H1 (cell line): ENCODE data around the gene RING1. TPM values are rescaled to one million over a fixed set of nuclear protein-coding genes. Genes with fewer than 3 reads are reported as not detected.
A peak's percentile ranks its signal among the peaks of the same experiment; 100 is the strongest.

Experiments
- CTCF ChIA-PET: fragments of 300-600 bp; sonication (Branson Sonifier 250); formaldehyde crosslinking; loops from one replicate; lab custom pipeline; 2021; ENCODE audit not compliant: partially characterized antibody; lab: Charles Lee
- POLR2A ChIA-PET: fragments of 300-600 bp; sonication (Branson Sonifier 250); formaldehyde crosslinking; loops from one replicate; lab custom pipeline; 2021; ENCODE audit warnings: inconsistent platforms; ENCODE audit not compliant: partially characterized antibody; lab: Charles Lee
- DNase-seq, 2 experiments: peaks; one replicate each; pipeline versions ENCODE4 v3.0.0 to v3.0.0-alpha.2; 2010 to 2022; ENCODE audit warnings: low spot score in 2 of 2, low read depth in 1 of 2, mixed read lengths in 1 of 2
- FAIRE-seq: peaks from 2 replicates; lab custom pipeline; 2011; peaks lifted over from hg19 to GRCh38; lab: Jason Lieb, UNC
- H2AFZ ChIP-seq: 2 replicates; pipeline ENCODE4 v1.8.1; 2012; ENCODE audit warnings: low read length, inconsistent platforms
- H2AK5ac ChIP-seq: 2 replicates; pipeline ENCODE4 v1.6.1; 2013; ENCODE audit warnings: low read depth, low read length
- H2BK120ac ChIP-seq: replicated peaks from 2 replicates; pipeline ENCODE3; 2013; ENCODE audit warnings: low read depth, low read length, inconsistent platforms
- H2BK12ac ChIP-seq: 2 replicates; pipeline ENCODE4 v1.6.1; 2013; ENCODE audit warnings: low read depth, low read length
- H2BK15ac ChIP-seq: 2 replicates; pipeline ENCODE4 v1.6.1; 2013; ENCODE audit warnings: low read length
- H2BK20ac ChIP-seq: 2 replicates; pipeline ENCODE4 v1.6.1; 2013; ENCODE audit warnings: low read length
- H2BK5ac ChIP-seq: 2 replicates; pipeline ENCODE4 v1.6.1; 2013; ENCODE audit warnings: low read depth, low read length
- H3K14ac ChIP-seq: 2 replicates; pipeline ENCODE4 v1.6.1; 2013; ENCODE audit warnings: inconsistent platforms; ENCODE audit not compliant: insufficient read length
- H3K18ac ChIP-seq: 2 replicates; pipeline ENCODE4 v1.6.1; 2013; ENCODE audit warnings: low read length; ENCODE audit errors: extremely low read depth
- H3K23ac ChIP-seq: 2 replicates; pipeline ENCODE4 v1.6.1; 2013; ENCODE audit warnings: inconsistent platforms; ENCODE audit not compliant: insufficient read length
- H3K23me2 ChIP-seq: 2 replicates; pipeline ENCODE4 v1.6.1; 2013; ENCODE audit warnings: low read depth, low read length
- H3K27ac ChIP-seq: 2 replicates; pipeline ENCODE4 v1.6.1; 2011; ENCODE audit warnings: low read depth, low read length, inconsistent platforms
- H3K27me3 ChIP-seq, 4 experiments: replicated peaks in 1 of 4; 1 replicate in 1 of 4; 2 replicates in 3 of 4; pipeline versions ENCODE4 v1.6.1 to v1.8.1; 2011 to 2013; ENCODE audit warnings: low read length in 3 of 4, mild to moderate bottlenecking in 3 of 4, inconsistent platforms in 2 of 4, mixed read lengths in 2 of 4, moderate library complexity in 1 of 4; ENCODE audit not compliant: control insufficient read depth in 3 of 4, insufficient read depth in 3 of 4; ENCODE audit errors: extremely low read depth in 1 of 4
- H3K36me3 ChIP-seq, 4 experiments: 2 replicates each; pipeline versions ENCODE4 v1.6.1 to v1.8.1; 2011 to 2013; ENCODE audit warnings: mild to moderate bottlenecking in 4 of 4, low read length in 3 of 4, moderate library complexity in 2 of 4, control low read depth in 1 of 4, inconsistent platforms in 1 of 4; ENCODE audit not compliant: insufficient read depth in 4 of 4, control insufficient read depth in 2 of 4
- H3K4ac ChIP-seq: replicated peaks from 2 replicates; pipeline ENCODE3; 2013; ENCODE audit warnings: low read length, low read depth, mixed read lengths, inconsistent platforms; ENCODE audit not compliant: insufficient read length
- H3K4me1 ChIP-seq, 4 experiments: replicated peaks in 1 of 4; 1 replicate in 1 of 4; 2 replicates in 3 of 4; pipeline versions ENCODE4 v1.6.1 to v1.8.1; 2011 to 2013; ENCODE audit warnings: low read length in 3 of 4, inconsistent platforms in 2 of 4, mixed read lengths in 1 of 4; ENCODE audit not compliant: insufficient read depth in 4 of 4, control insufficient read depth in 3 of 4
- H3K4me2 ChIP-seq, 2 experiments: 2 replicates each; pipeline versions ENCODE4 v1.6.1 to v1.8.1; 2011 to 2013; ENCODE audit warnings: low read depth in 2 of 2, low read length in 2 of 2, control low read depth in 1 of 2, inconsistent platforms in 1 of 2, mild to moderate bottlenecking in 1 of 2; ENCODE audit not compliant: insufficient read depth in 1 of 2
- H3K4me3 ChIP-seq, 4 experiments: fragments of 200-600, 300-600 bp in 1 of 4; sonication (generic), shearing (Covaris generic), sonication (Bioruptor Twin) in 1 of 4; 2 replicates each; pipeline versions ENCODE4 v1.5.1 to v1.8.1; 2011 to 2016; ENCODE audit warnings: low read length in 4 of 4, low read depth in 3 of 4, control low read depth in 2 of 4, inconsistent platforms in 2 of 4, mild to moderate bottlenecking in 2 of 4, mixed read lengths in 1 of 4, moderate library complexity in 1 of 4; ENCODE audit not compliant: insufficient read depth in 2 of 4; ENCODE audit errors: extremely low read depth in 1 of 4
- H3K56ac ChIP-seq: replicated peaks from 2 replicates; pipeline ENCODE3; 2013; ENCODE audit warnings: low read depth, mild to moderate bottlenecking, mixed read lengths, low read length, inconsistent platforms; ENCODE audit not compliant: insufficient read length
- H3K79me1 ChIP-seq: 2 replicates; pipeline ENCODE4 v1.6.1; 2013; ENCODE audit warnings: low read depth, low read length, control low read depth
- H3K79me2 ChIP-seq, 2 experiments: 2 replicates each; pipeline versions ENCODE4 v1.6.1 to v1.8.1; 2012 to 2013; ENCODE audit warnings: low read length in 2 of 2, mild to moderate bottlenecking in 2 of 2, inconsistent platforms in 1 of 2; ENCODE audit not compliant: insufficient read depth in 2 of 2, control insufficient read depth in 1 of 2
- H3K9ac ChIP-seq, 4 experiments: replicated peaks in 1 of 4; 1 replicate in 1 of 4; 2 replicates in 3 of 4; pipeline versions ENCODE4 v1.6.1 to v1.8.1; 2011 to 2013; ENCODE audit warnings: low read depth in 3 of 4, low read length in 3 of 4, control low read depth in 2 of 4, mild to moderate bottlenecking in 2 of 4, moderate library complexity in 2 of 4, inconsistent platforms in 1 of 4; ENCODE audit errors: extremely low read depth in 1 of 4
- H3K9me3 ChIP-seq, 2 experiments: 2 replicates each; pipeline versions ENCODE4 v1.6.1 to v1.8.1; 2012 to 2013; ENCODE audit warnings: mild to moderate bottlenecking in 2 of 2, moderate library complexity in 2 of 2, control low read depth in 1 of 2, inconsistent platforms in 1 of 2, low read depth in 1 of 2, low read length in 1 of 2, mixed read lengths in 1 of 2; ENCODE audit not compliant: insufficient read depth in 2 of 2
- H4K20me1 ChIP-seq, 2 experiments: replicated peaks in 1 of 2; 2 replicates each; pipeline versions ENCODE3 to v1.8.1; 2011 to 2013; ENCODE audit warnings: inconsistent platforms in 2 of 2, low read length in 2 of 2, mild to moderate bottlenecking in 1 of 2; ENCODE audit not compliant: insufficient read depth in 2 of 2, control insufficient read depth in 1 of 2
- H4K5ac ChIP-seq: 2 replicates; pipeline ENCODE4 v1.6.1; 2013; ENCODE audit warnings: low read length, low read depth, mixed read lengths, inconsistent platforms; ENCODE audit not compliant: insufficient read length
- H4K8ac ChIP-seq: 2 replicates; pipeline ENCODE4 v1.8.0; 2013; ENCODE audit warnings: mild to moderate bottlenecking, moderate library complexity, low read length, inconsistent platforms; ENCODE audit not compliant: insufficient read depth; ENCODE audit errors: extremely low read depth
- H4K91ac ChIP-seq: replicated peaks from 2 replicates; pipeline ENCODE3; 2013; ENCODE audit warnings: low read length, mixed read lengths, inconsistent platforms; ENCODE audit not compliant: insufficient read length
- BRCA1 ChIP-seq: IDR thresholded peaks from 2 replicates; pipeline ENCODE4 v1.6.1; 2012; ENCODE audit warnings: low read depth, low read length, improper control_type of control experiment
- CTBP2 ChIP-seq: IDR thresholded peaks from 2 replicates; pipeline ENCODE4 v1.7.0; 2011; ENCODE audit warnings: borderline replicate concordance, mild to moderate bottlenecking, moderate library complexity, mixed read lengths, low read length; ENCODE audit not compliant: insufficient read depth, insufficient read length
- POLR2A ChIP-seq, 2 experiments: IDR thresholded peaks; 1 replicate in 1 of 2; 2 replicates in 1 of 2; pipeline ENCODE4 v1.6.1; 2011; ENCODE audit warnings: low read depth in 2 of 2, low read length in 2 of 2, mild to moderate bottlenecking in 2 of 2; ENCODE audit errors: control extremely low read depth in 1 of 2
- WGBS, 2 experiments: shearing (Covaris generic) in 1 of 2; methylation state at CpG; one replicate each; pipeline versions ENCODE4 v1.1.6 to v1.1.7; 2013 to 2015; ENCODE audit warnings: low lambda C conversion rate in 2 of 2, mixed read lengths in 2 of 2, inconsistent platforms in 1 of 2, low coverage in 1 of 2, missing lambda C conversion rate in 1 of 2; ENCODE audit not compliant: insufficient replicate concordance in 2 of 2, insufficient coverage in 1 of 2, insufficient read length in 1 of 2; ENCODE audit errors: extremely low coverage in 1 of 2, missing lambda C conversion rate in 1 of 2; 5-methylcytosine and 5-hydroxymethylcytosine counted together
- polyA plus RNA-seq, 7 experiments: library from polyadenylated mRNA; depleted of rRNA in 3 of 7; stranded (reverse) in 5 of 7; unstranded in 2 of 7; fragments of >200 nt in 5 of 7; fragments of 200-250 nt in 2 of 7; gene quantifications; 1 replicate in 5 of 7; 2 replicates in 1 of 7; 4 replicates in 1 of 7; pipeline versions ENCODE4 v1.2.1 to v1.2.3, GENCODE V29; 2011 to 2013; ENCODE audit warnings: missing spikeins in 2 of 7, mixed read lengths in 2 of 7
- total RNA-seq: library from RNA; stranded (reverse); fragmentation: NEBNext Ultra II Directional; extraction: Animal tissue kit (Norgen Biotek cat#: 25700); gene quantifications from 2 replicates; pipeline ENCODE4 v1.2.1, GENCODE V29; 2021

RING1 gene
- total and polyA plus RNA-seq, 2 of the 8 experiments (the other 6 are each of a cell fraction or from before 2014, with no cell fraction given), result 16.4 to 26.0 TPM

DNA sequence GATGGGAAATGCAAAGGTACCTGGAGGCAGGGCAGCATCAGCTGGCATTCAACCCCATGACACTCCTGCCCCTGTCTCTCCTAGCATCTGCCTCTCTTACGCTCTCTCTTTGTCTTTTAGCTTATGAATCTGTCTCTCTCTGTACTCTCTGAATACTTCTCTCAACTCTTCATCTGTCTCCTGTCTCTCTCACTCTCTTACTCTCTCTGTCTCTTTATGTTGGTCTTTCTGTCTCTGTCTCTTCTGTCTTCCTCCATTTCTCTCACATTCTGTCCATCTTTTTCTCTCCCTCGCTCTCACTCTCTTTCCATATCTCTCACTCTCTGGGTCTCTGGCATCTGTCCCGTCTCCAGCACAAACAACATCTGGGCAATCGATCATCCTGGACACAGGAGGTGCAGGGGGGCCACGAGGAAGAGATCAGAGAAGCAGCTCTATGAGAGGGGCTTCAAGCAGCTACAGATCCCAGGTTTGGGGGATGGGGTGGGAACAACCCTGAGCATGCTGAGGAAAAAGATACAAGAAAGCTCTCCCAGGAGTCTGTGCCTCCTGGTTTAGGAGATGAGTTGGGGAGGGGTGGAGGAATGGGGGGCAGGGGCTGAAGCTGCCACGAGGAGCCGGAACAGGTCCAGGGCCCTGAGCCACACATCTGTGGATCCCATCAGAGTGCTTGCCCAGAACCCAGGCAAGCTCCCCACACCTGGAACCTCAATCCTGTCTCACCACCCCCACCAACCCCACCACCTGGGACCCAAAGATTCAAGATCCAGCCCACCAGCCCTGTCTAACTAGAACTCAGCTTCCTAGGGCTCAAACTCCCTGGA lies 18.5 kb upstream of the RING1 start:
- POLR2A ChIA-PET, result interaction anchor here (0.7 to 1.4 kb wide), 4 partner anchors 8 to 218 kb away, joined by 3 to 6 read pairs (median 3); no protein-coding TSS in a partner anchor
- WGBS, 2 experiments, result 81% methylated on average over 7 of the region's 7 CpGs; no CpG with 5 or more reads in 1 of the 2 experiments
- peaks cover 0 to 13% (median 9%) of the 10 kb centered on the region in 4 experiments; a peak in 6 of 7 replicates for H3K4me1 ChIP-seq
- H2AFZ ChIP-seq, result no peak overlapping the region
- H3K4me2 ChIP-seq, result no peak overlapping the region
- H2BK120ac ChIP-seq, result no peak overlapping the region
- CTCF ChIA-PET, result interaction anchor here (0.7 to 2.0 kb wide), 11 partner anchors 8 to 208 kb away, joined by 3 to 11 read pairs (median 6); no protein-coding TSS in a partner anchor
- H3K18ac ChIP-seq, result no peak overlapping the region
- H2BK15ac ChIP-seq, result 0 out of 2 replicates have a peak overlapping the region, but pooled peaks have one; percentile 33
- H3K9ac ChIP-seq, result no peak overlapping the region
- no peak overlapping the region for H3K4ac ChIP-seq
- no peak overlapping the region for H3K23ac ChIP-seq
- no peaks in the 10 kb centered on the region for H3K79me2 ChIP-seq
- no peaks in the 10 kb centered on the region for H3K9me3 ChIP-seq
- H4K5ac ChIP-seq, result no peak overlapping the region
- no peaks in the 10 kb centered on the region for H4K20me1 ChIP-seq
- H4K91ac ChIP-seq, result no peak overlapping the region
- peaks cover 11% of the 10 kb centered on the region for H3K23me2 ChIP-seq
- no peak overlapping the region for H4K8ac ChIP-seq
- no peak for FAIRE-seq
- no peak overlapping the region for H2BK5ac ChIP-seq
- no peak for DNase-seq
- no peak overlapping the region for H2BK12ac ChIP-seq
- TF ChIP-seq BRCA1 (no peak), POLR2A (IDR thresholded peaks at IDR 0.05; ENCODE audit: control extremely low read depth in 1 of 2, low read depth in 2 of 2, low read length in 2 of 2) (no peak), CTBP2 (no peak)
- peaks cover 0 to 6% (median 1%) of the 10 kb centered on the region in 4 experiments; a peak in 2 of 8 replicates for H3K36me3 ChIP-seq
- no peak overlapping the region for H2AK5ac ChIP-seq
- no peak overlapping the region for H3K27ac ChIP-seq
- H3K14ac ChIP-seq, result no peak overlapping the region
- H3K27me3 ChIP-seq, result peaks cover 0 to 17% (median 15%) of the 10 kb centered on the region in 4 experiments; a peak in 6 of 7 replicates
- H2BK20ac ChIP-seq, result no peak overlapping the region
- H3K56ac ChIP-seq, result no peak overlapping the region
- no peak overlapping the region for H3K4me3 ChIP-seq
- H3K79me1 ChIP-seq, result no peaks in the 10 kb centered on the region
